GM20000 (cell line): ENCODE data around the gene KCNK3.
"Not testable (repeated sequence)": the region's sequence is repeated elsewhere in the genome, so short reads cannot be mapped to it uniquely, and the experiment has no call there.

Source experiments
- DNase-seq: peaks from one replicate; pipeline ENCODE4 v3.0.0; 2012; ENCODE audit warnings: low spot score
- TF ChIP-seq, protein P1 (sequence below): IDR thresholded peaks from 2 replicates; pipeline ENCODE4 v1.5.1; 2012; ENCODE audit warnings: mild to moderate bottlenecking, control low read depth; ENCODE audit errors: extremely low read depth, missing control alignments

Gene KCNK3

DNA sequence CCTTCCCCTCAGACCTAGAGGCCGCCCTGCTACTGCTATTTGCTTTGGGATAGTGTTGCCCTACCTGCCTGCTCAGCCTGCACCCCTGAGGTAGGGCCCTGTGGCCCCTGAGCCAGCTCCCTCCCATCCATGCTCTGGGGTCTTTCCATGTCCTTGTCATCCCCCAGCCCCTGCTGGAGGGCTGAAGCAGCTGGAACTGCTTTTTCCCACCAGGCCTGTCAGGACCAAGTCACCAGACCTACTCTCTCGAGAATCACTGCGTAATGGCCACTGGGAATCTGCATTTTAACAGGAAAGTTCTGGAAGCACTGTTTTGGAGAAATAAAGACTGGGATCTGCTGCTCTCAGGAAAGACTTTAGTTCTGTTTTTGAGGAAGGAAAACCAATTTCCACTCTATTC lies 51.3 kb downstream of the KCNK3 start:
- no peak for DNase-seq
- TF ChIP-seq, protein P1, sequence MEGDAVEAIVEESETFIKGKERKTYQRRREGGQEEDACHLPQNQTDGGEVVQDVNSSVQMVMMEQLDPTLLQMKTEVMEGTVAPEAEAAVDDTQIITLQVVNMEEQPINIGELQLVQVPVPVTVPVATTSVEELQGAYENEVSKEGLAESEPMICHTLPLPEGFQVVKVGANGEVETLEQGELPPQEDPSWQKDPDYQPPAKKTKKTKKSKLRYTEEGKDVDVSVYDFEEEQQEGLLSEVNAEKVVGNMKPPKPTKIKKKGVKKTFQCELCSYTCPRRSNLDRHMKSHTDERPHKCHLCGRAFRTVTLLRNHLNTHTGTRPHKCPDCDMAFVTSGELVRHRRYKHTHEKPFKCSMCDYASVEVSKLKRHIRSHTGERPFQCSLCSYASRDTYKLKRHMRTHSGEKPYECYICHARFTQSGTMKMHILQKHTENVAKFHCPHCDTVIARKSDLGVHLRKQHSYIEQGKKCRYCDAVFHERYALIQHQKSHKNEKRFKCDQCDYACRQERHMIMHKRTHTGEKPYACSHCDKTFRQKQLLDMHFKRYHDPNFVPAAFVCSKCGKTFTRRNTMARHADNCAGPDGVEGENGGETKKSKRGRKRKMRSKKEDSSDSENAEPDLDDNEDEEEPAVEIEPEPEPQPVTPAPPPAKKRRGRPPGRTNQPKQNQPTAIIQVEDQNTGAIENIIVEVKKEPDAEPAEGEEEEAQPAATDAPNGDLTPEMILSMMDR: no peak

DNA sequence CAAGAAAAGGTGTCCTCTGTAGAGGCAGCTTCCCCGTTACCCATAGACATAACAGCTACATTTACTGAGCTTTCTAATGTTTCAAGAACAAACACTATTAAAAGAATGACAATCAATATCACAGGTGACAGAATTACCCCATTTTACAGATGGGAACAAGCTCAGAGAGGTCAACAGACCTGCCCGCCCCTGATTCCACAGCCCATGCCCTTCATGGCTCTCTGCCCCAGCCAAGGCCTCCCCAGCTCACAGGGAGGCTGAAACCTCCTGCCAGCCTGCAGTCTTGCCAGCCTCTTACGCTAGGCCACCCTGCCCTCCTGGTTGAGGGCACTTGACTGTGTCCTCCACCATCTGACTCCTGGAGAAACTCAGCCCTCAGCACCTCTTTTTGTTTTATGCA lies 52.4 kb downstream of the KCNK3 start:
- no peak for DNase-seq

DNA sequence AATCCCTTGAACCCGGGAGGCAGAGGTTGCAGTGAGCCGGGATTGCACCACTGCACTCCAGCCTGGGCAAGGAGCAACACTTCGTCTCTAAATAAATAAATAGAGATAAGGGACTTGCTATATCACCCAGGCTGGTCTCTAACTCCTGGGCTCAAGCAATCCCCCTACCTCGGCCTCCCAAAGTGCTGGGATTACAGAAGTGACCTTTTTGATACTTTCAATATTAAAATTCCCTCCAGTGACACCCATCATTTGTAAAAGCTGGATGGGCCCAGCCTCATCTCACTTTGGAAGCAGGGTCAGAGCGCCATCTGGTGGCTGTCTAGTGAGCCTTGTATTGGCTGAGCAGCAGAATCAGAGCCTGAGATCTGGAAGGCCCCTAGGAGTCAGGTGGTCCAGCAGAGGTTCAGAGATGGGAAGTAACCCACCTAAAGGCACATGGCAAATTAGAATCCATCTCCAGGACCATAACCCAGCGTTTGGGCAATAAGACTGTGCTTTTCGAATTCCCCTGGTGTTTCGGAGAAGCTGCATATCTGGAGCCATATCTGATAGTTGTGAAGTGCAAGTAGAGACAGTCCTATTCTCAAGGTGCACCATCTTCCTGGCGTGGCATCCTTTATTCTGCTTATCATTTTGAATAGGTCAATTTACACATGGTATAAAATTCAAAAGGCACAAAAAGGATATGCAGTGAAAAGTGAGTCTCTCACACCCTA lies 53.2 kb downstream of the KCNK3 start:
- TF ChIP-seq, protein P1: peak; percentile 85
- DNase-seq: peak; percentile 79

More for the DNA sequence above, 52.4 kb downstream of the KCNK3 start:
- TF ChIP-seq, protein P1: no peak

DNA sequence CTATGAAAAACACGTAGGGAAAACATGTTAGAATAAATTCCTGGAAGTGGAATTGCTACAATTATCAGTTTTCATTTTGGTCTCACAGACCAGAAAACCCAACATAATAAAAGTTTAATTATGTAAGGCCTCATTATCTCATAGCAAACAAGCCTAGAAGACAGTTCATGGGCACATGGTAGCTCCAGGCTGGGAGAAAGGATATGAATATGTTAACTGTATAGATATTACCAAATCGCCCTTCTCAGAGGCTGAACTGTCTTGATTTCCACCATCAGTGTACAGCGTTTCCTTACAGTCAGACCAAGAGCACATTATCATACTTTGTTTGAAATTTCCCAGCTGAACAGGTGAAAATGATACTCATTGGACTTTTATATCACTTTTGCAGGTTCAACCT lies 54.4 kb downstream of the KCNK3 start:
- TF ChIP-seq, protein P1: no peak
- no peak for DNase-seq

DNA sequence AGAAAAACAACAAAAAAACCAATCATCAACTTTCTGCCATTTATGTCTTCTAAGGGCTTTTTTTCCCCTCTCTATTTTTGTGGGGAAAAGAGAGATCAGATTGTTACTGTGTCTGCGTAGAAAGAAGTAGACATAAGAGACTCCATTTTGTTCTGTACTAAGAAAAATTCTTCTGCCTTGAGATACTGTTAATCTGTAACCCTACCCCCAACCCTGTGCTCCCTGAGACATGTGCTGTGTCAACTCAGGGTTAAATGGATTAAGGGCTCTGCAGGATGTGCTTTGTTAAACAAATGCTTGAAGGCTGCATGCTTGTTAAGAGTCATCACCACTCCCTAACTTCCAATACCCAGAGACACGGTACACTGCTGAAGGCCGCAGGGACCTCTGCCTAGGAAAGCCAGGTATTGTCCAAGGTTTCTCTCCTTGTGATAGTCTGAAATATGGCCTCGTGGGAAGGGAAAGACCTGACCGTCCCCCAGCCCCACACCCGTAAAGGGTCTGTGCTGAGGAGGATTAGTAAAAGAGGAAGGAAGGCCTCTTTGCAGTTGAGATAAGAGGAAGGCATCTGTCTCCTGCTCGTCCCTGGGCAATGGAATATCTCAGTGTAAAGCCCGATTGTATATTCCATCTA lies 57.4 kb downstream of the KCNK3 start:
- DNase-seq: not testable (repeated sequence)

DNA sequence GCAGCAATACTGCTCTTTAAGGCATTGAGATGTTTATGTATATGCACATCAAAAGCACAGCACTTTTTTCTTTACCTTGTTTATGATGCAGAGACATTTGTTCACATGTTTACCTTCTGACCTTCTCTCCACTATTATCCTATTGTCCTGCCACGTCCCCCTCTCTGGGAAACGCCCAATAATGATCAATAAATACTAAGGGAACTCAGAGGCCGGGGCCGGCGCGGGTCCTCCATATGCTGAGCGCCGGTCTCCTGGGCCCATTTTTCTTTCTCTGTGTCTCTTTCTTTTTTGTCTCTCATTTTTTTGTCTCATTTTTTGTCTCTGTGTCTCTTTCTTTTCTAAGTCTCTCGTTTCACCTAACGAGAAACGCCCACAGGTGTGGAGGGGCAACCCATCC lies 57.9 kb downstream of the KCNK3 start:
- not testable (repeated sequence) for DNase-seq

DNA sequence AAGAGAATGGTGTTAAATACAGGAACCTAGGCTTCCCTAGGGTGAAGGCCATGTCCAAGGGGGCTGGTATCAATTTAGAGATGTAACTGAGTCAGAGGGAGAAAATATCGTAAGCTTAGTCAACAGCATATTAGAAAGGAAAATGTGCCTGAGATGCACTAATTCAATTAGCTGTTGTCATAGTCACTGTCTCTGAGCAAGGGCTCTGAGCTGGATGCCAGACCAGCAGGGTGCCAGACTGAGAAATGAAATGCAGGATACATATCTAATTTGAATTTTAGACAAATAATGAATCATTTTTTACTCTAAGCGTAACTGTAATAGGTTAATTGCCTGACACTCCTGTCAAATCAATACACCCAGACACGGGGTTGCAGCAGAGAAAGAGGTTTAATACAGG lies 60.1 kb downstream of the KCNK3 start:
- DNase-seq: no peak
- TF ChIP-seq, protein P1: no peak

DNA sequence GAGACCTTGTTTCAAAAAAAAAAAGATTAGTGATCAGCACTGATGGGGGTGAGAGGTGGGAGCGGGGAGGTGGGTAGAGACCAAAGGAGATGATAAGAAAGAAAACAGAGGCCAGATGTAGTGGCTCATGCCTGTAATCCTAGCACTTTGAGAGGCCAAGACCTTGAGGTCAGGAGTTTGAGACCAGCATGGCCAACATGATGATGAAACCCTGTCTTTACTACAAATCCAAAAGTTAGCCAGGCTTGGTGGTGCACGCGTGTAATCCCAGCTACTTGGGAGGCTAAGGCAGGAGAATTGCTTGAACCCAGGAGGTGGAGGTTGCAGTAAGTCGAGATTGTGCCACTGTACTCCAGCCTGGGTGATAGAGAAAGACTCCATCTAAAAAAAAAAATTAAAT lies 62.0 kb downstream of the KCNK3 start:
- DNase-seq: no peak
- TF ChIP-seq, protein P1: no peak
